ENCODE measurements around the gene ZNF786. TPM values are rescaled to one million over a fixed set of nuclear protein-coding genes. Genes with fewer than 3 reads are reported as not detected.

ZNF786 gene
- total and polyA plus RNA-seq, 9 donors, result 3.9 to 11.6 (median 7.8) TPM

DNA sequence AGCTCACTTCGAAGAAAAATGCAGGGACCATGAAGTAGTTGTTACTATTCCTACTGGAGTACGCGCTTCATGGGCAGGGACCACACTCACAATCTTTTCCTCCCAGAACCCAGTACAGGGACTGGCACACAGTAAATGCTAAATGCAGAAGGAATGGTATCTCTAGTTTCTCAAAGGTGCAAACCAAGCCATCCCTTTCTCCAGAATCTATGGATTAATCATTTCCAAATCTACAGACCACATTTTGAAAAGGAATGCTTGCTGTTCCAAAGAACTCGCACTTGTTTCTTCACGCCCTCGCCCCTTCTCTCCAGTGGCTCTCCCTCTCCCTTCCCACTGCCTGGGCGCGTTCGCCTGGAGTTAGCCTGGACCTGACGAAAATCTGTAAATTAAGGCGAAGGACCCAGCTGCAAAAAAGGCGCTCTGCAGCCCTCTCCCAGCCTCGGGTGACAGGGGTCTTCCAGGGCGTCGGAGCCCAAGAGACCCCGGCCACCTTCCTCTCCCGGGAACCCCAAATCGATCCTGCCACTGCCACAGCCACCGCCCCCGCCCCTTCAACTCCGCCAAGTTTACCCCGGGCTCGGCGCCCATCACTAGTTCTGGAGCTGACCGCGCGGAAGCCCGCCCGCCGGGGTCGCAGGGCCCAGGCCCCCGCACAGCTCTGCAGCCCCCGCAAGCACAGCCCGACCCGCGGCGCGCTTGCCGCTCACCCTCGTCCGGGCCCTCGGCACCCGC is 62.7 kb downstream of the ZNF786 start:
- TF ChIP-seq CTCF (IDR thresholded peaks at IDR 0.05) (no peak), EP300 (IDR thresholded peaks at IDR 0.05) (no peak), POLR2A (IDR thresholded peaks at IDR 0.05) (no peak)
- no peak for DNase-seq
- H3K27ac ChIP-seq, result peak overlapping the region; percentile 65 to 94
- H3K36me3 ChIP-seq, result no peaks in the 10 kb centered on the region
- peaks cover 6% of the 10 kb centered on the region for H3K4me1 ChIP-seq (ENCODE audit: insufficient read depth)
- H3K27me3 ChIP-seq, result no peaks in the 10 kb centered on the region
- H3K9me3 ChIP-seq, result no peaks in the 10 kb centered on the region
- intact Hi-C loops (cut with DNase I), result loop anchor here in 1 of 4 donors (2.0 kb wide), 1 partner anchor 21 kb away; no protein-coding TSS in a partner anchor
- WGBS, 3 donors, result 1% methylated on average over 29 to 43 of the region's 43 CpGs
- peak overlapping the region; percentile 81 for H3K4me3 ChIP-seq

GRCh38 chr7:149027055-149027454 is 63.5 kb downstream of the ZNF786 start:
- peaks cover 6% of the 10 kb centered on the region for H3K4me1 ChIP-seq (ENCODE audit: insufficient read depth)
- 22 to 30% (median 24%) methylated on average over 10 of the region's 10 CpGs for WGBS, 3 donors

GRCh38 chr7:149023662-149024061 is 66.9 kb downstream of the ZNF786 start:
- no peak overlapping the region for H3K4me3 ChIP-seq
- H3K4me1 ChIP-seq (ENCODE audit: insufficient read depth), result peaks cover 6% of the 10 kb centered on the region
- no peaks in the 10 kb centered on the region for H3K9me3 ChIP-seq
- DNase-seq, result no peak
- no peak for TF ChIP-seq POLR2A (IDR thresholded peaks at IDR 0.05)
- no peak for TF ChIP-seq CTCF (IDR thresholded peaks at IDR 0.05)
- TF ChIP-seq EP300 (IDR thresholded peaks at IDR 0.05), result no peak
- H3K36me3 ChIP-seq, result no peaks in the 10 kb centered on the region
- intact Hi-C loops (cut with DNase I), result no loop called here
- H3K27ac ChIP-seq, result no peak overlapping the region
- 73 to 92% (median 84%) methylated on average over 7 of the region's 7 CpGs for WGBS, 3 donors
- H3K27me3 ChIP-seq, result no peaks in the 10 kb centered on the region

More at GRCh38 chr7:149027055-149027454, 63.5 kb downstream of the ZNF786 start:
- peak overlapping the region; percentile 81 for H3K4me3 ChIP-seq
- intact Hi-C loops (cut with DNase I), result loop anchor here in 1 of 4 donors (2.0 kb wide), 1 partner anchor 20 kb away; no protein-coding TSS in a partner anchor
- TF ChIP-seq POLR2A (IDR thresholded peaks at IDR 0.05), result no peak
- no peak for TF ChIP-seq CTCF (IDR thresholded peaks at IDR 0.05)
- TF ChIP-seq EP300 (IDR thresholded peaks at IDR 0.05), result no peak
- no peaks in the 10 kb centered on the region for H3K9me3 ChIP-seq
- H3K27ac ChIP-seq, result no peak overlapping the region
- H3K36me3 ChIP-seq, result no peaks in the 10 kb centered on the region
- no peaks in the 10 kb centered on the region for H3K27me3 ChIP-seq
- DNase-seq, result no peak

GRCh38 chr7:149022756-149023360 is 67.7 kb downstream of the ZNF786 start:
- H3K4me3 ChIP-seq, result no peak overlapping the region
- H3K36me3 ChIP-seq, result no peaks in the 10 kb centered on the region
- TF ChIP-seq CTCF (IDR thresholded peaks at IDR 0.05), result no peak
- TF ChIP-seq POLR2A (IDR thresholded peaks at IDR 0.05), result no peak
- TF ChIP-seq EP300 (IDR thresholded peaks at IDR 0.05), result no peak
- no peak overlapping the region for H3K27ac ChIP-seq
- intact Hi-C loops (cut with DNase I), result no loop called here
- H3K4me1 ChIP-seq (ENCODE audit: insufficient read depth), result peaks cover 6% of the 10 kb centered on the region
- no peaks in the 10 kb centered on the region for H3K9me3 ChIP-seq
- no peaks in the 10 kb centered on the region for H3K27me3 ChIP-seq
- WGBS, 3 donors, result 68 to 77% (median 69%) methylated on average over 6 of the region's 6 CpGs
- no peak for DNase-seq

Measured in ovary (tissue), 9 donors.